GM12878 (cell line): ENCODE data around the gene ADAMTSL3.
"Not testable (repeated sequence)": the region's sequence is repeated elsewhere in the genome, so short reads cannot be mapped to it uniquely, and the experiment has no call there.

Experiments
- BACH1 ChIP-seq: fragments of 450-650 bp; IDR thresholded peaks from 2 replicates; pipeline ENCODE4 v1.6.1; 2017; ENCODE audit warnings: mild to moderate bottlenecking, borderline replicate concordance
- NBN ChIP-seq: fragments of 450-650 bp; IDR thresholded peaks from 2 replicates; pipeline ENCODE4 v1.6.1; 2016
- POLR2A ChIP-seq: IDR thresholded peaks from 2 replicates; pipeline ENCODE4 v1.6.1; 2011; ENCODE audit warnings: low read depth, mild to moderate bottlenecking, low read length
- TF ChIP-seq, protein P1 (sequence below), 3 experiments: IDR thresholded peaks in 2 of 3; conservative IDR thresholded peaks in 1 of 3; 2 replicates each; pipeline ENCODE4 v1.5.1; 2011; ENCODE audit warnings: low read depth in 3 of 3, low read length in 3 of 3, mild to moderate bottlenecking in 3 of 3, control low read depth in 2 of 3, moderate library complexity in 2 of 3, inconsistent platforms in 1 of 3, mixed read lengths in 1 of 3; ENCODE audit not compliant: control insufficient read depth in 2 of 3, insufficient read depth in 1 of 3; ENCODE audit errors: extremely low read depth in 1 of 3

DNA sequence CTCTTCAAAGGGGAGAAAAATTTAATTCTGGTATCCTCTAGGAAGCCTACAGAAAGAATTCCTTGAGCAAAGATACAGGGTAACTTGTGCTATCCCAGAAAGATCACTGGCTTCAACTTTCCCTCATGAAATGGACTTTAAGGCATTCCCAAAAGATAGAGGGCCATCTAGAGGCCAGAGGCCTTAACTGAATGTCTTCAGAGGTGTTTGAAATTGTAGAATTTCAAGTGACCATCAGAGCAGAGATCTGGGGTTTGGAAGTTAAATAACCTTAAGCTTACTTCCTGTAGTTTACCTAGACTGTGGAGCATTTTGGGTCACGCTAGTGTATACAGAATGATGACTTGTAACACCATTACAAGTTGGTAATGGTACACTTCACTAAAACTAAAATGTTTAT lies 400.6 kb downstream of the ADAMTSL3 start:
- TF ChIP-seq, protein P1, sequence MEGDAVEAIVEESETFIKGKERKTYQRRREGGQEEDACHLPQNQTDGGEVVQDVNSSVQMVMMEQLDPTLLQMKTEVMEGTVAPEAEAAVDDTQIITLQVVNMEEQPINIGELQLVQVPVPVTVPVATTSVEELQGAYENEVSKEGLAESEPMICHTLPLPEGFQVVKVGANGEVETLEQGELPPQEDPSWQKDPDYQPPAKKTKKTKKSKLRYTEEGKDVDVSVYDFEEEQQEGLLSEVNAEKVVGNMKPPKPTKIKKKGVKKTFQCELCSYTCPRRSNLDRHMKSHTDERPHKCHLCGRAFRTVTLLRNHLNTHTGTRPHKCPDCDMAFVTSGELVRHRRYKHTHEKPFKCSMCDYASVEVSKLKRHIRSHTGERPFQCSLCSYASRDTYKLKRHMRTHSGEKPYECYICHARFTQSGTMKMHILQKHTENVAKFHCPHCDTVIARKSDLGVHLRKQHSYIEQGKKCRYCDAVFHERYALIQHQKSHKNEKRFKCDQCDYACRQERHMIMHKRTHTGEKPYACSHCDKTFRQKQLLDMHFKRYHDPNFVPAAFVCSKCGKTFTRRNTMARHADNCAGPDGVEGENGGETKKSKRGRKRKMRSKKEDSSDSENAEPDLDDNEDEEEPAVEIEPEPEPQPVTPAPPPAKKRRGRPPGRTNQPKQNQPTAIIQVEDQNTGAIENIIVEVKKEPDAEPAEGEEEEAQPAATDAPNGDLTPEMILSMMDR (IDR thresholded peaks at IDR 0.05 in 2 of 3, conservative IDR thresholded peaks at IDR 0.05 in 1 of 3; ENCODE audit: control insufficient read depth in 2 of 3, extremely low read depth in 1 of 3, insufficient read depth in 1 of 3, low read depth in 3 of 3, low read length in 3 of 3): not testable (repeated sequence)
- not testable (repeated sequence) for TF ChIP-seq BACH1, NBN, POLR2A
